Measurements from ENCODE around the gene RMDN2. TPM values are rescaled to one million over a fixed set of nuclear protein-coding genes. Genes with fewer than 3 reads are reported as not detected.

Gene RMDN2
- total and polyA plus RNA-seq, 10 of the 15 experiments (the other 5 are each of a cell fraction or from before 2014, with no cell fraction given): 2.6 to 12.4 (median 9.2) TPM

GRCh38 chr2:38064801-38065501, 139.9 kb downstream of the RMDN2 start:
- ATAC-seq (no peak), FAIRE-seq (no peak), DNase-seq (ENCODE audit: low read depth, low spot score) (no peak)
- H3K9ac ChIP-seq (ENCODE audit: control insufficient read depth, insufficient read depth, low read length): no peak overlapping the region
- no peaks in the 10 kb centered on the region for H3K9me3 ChIP-seq (replicated peaks; ENCODE audit: control insufficient read depth, insufficient read depth, low read length)
- peaks cover 8% of the 10 kb centered on the region for H3K79me2 ChIP-seq (ENCODE audit: control insufficient read depth, insufficient read depth, low read length)
- TF ChIP-seq RAD21 (IDR thresholded peaks at IDR 0.05; ENCODE audit: insufficient read depth, low read depth, low read length): no peak
- no peak for TF ChIP-seq ZNF687 (IDR thresholded peaks at IDR 0.05)
- TF ChIP-seq FOXK2 (IDR thresholded peaks at IDR 0.05): no peak
- TF ChIP-seq POLR2AphosphoS2 (IDR thresholded peaks at IDR 0.05; ENCODE audit: low read depth, low read length): no peak
- TF ChIP-seq MYC (IDR thresholded peaks at IDR 0.05; ENCODE audit: insufficient read depth, insufficient read length, insufficient replicate concordance, low read length, severe bottlenecking): no peak
- TF ChIP-seq CEBPB (IDR thresholded peaks at IDR 0.05; ENCODE audit: borderline replicate concordance in 1 of 2, low read depth in 2 of 2, low read length in 2 of 2): no peak
- TF ChIP-seq CBX3 (IDR thresholded peaks at IDR 0.05; ENCODE audit: borderline replicate concordance, low read depth): no peak
- TF ChIP-seq ATF3 (IDR thresholded peaks at IDR 0.05; ENCODE audit: borderline replicate concordance, extremely low read depth, low read depth, low read length): no peak
- no peak for TF ChIP-seq NBN (IDR thresholded peaks at IDR 0.05)
- TF ChIP-seq PAX5 (IDR thresholded peaks at IDR 0.05; ENCODE audit: borderline replicate concordance, low read depth, low read length): no peak
- no peak overlapping the region for H3K27ac ChIP-seq (ENCODE audit: control insufficient read depth, insufficient read depth)
- H3K36me3 ChIP-seq (ENCODE audit: control insufficient read depth in 2 of 2, insufficient read depth in 2 of 2, low read length in 1 of 2): no peaks in the 10 kb centered on the region
- WGBS (ENCODE audit: insufficient coverage, insufficient replicate concordance, low lambda C conversion rate, missing lambda C conversion rate): 75% methylated on average over 5 of the region's 5 CpGs
- ChIA-PET CTCF (no interaction called here), SMC1A (ENCODE audit: uncharacterized antibody, unreplicated experiment) (no interaction called here), POLR2A (no interaction called here), RAD21 (ENCODE audit: unreplicated experiment) (interaction anchor here (0.6 kb wide), 1 partner anchor 1186 kb away, joined by 3 read pairs; no protein-coding TSS in a partner anchor)
- no peak overlapping the region for H2AFZ ChIP-seq (ENCODE audit: control insufficient read depth, low read depth, low read length)
- intact Hi-C loops (cut with micrococcal nuclease; ENCODE audit: unreplicated experiment): no loop called here
- H3K4me3 ChIP-seq: no peak overlapping the region
- no peaks in the 10 kb centered on the region for H3K4me1 ChIP-seq (ENCODE audit: control insufficient read depth, insufficient read depth, low read length)
- no peak overlapping the region for H3K4me2 ChIP-seq (ENCODE audit: control insufficient read depth, insufficient read depth)
- BruUV-seq (replicated peaks): no TSS peak
- in situ Hi-C loops (cut with MboI): no loop called here
- no peaks in the 10 kb centered on the region for H3K27me3 ChIP-seq (replicated peaks in 1 of 2; ENCODE audit: control insufficient read depth in 2 of 2, insufficient read depth in 2 of 2, low read length in 1 of 2)
- H4K20me1 ChIP-seq (ENCODE audit: control insufficient read depth, insufficient read depth): no peaks in the 10 kb centered on the region; the same call in 1 of the 2 replicates
